ENCODE results near the gene MED22. TPM values are rescaled to one million over a fixed set of nuclear protein-coding genes. Genes with fewer than 3 reads are reported as not detected.
A peak's percentile ranks its signal among the peaks of the same experiment; 100 is the strongest.

The MED22 gene
- total RNA-seq, 1 donor, result 14.5 TPM

- TF ChIP-seq, protein P1, sequence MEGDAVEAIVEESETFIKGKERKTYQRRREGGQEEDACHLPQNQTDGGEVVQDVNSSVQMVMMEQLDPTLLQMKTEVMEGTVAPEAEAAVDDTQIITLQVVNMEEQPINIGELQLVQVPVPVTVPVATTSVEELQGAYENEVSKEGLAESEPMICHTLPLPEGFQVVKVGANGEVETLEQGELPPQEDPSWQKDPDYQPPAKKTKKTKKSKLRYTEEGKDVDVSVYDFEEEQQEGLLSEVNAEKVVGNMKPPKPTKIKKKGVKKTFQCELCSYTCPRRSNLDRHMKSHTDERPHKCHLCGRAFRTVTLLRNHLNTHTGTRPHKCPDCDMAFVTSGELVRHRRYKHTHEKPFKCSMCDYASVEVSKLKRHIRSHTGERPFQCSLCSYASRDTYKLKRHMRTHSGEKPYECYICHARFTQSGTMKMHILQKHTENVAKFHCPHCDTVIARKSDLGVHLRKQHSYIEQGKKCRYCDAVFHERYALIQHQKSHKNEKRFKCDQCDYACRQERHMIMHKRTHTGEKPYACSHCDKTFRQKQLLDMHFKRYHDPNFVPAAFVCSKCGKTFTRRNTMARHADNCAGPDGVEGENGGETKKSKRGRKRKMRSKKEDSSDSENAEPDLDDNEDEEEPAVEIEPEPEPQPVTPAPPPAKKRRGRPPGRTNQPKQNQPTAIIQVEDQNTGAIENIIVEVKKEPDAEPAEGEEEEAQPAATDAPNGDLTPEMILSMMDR (IDR thresholded peaks at IDR 0.05; ENCODE audit: extremely low read depth, low read depth, low read length), result no peak
- Histone ChIP-seq H3K4me1 (ENCODE audit: insufficient read depth, low read length) (peaks cover 52% of the 10 kb centered on the region), H4K20me1 (ENCODE audit: insufficient read depth, low read length) (peaks cover 44% of the 10 kb centered on the region), H3K27me3 (ENCODE audit: insufficient read depth, low read length) (no peaks in the 10 kb centered on the region), H3K4me3 (ENCODE audit: insufficient read depth, low read length) (no peak overlapping the region), H3K36me3 (ENCODE audit: insufficient read depth, low read length) (peaks cover 53% of the 10 kb centered on the region), H2AFZ (ENCODE audit: low read length) (no peak overlapping the region), H3K79me2 (ENCODE audit: insufficient read depth, low read length) (peaks cover 55% of the 10 kb centered on the region), H3K4me2 (ENCODE audit: insufficient read depth, low read length) (no peak overlapping the region), H3K9me3 (ENCODE audit: low read depth, low read length) (no peaks in the 10 kb centered on the region), H3K27ac (ENCODE audit: low read depth, low read length) (peak overlapping the region; percentile 73)
- peak; percentile 54 for DNase-seq (ENCODE audit: insufficient read length, low spot score, missing footprints)
These were observed 4.9 kb upstream of the MED22 start for GRCh38 chr9:133352635-133353340.

DNA sequence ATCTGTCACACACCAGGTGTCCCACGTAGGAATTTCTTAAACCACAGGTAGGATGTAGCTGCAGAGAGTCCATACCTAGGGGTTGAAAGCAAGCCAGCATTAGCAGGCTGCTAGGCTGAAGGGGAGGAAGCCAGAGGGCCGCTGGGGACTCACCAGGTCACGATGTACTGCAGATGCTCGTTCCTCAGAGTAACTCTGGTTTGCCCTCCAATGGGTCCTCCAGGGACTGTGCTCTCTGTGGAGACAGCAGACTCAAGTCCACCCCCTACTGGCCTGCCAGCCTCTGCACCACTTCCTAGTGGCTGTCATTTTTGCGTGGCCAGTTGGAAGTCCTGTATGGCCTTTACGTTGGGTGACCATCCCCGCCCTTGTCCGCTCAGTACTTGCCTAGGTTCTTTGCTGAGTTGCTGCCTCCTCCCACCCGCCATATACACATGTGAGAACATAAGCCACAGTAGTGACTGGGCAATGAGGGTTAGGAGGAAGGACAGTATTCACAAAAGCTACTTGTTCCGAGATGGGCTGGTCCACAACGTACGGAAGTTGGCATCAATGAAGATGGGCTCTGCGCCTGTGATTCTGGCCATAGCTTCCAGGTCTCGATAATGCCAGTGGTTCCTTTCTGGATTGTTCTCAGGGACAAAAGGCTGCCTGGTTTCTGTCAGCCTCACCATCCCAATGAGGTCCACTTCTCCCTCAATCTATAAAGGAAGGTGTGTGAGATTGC, 4.1 kb upstream of the MED22 start:
- Histone ChIP-seq H3K79me2 (ENCODE audit: insufficient read depth, low read length) (peaks cover 52% of the 10 kb centered on the region), H3K9me3 (ENCODE audit: low read depth, low read length) (no peaks in the 10 kb centered on the region), H3K4me1 (ENCODE audit: insufficient read depth, low read length) (peaks cover 47% of the 10 kb centered on the region), H3K4me3 (ENCODE audit: insufficient read depth, low read length) (no peak overlapping the region), H2AFZ (ENCODE audit: low read length) (no peak overlapping the region), H3K36me3 (ENCODE audit: insufficient read depth, low read length) (peaks cover 53% of the 10 kb centered on the region), H3K27ac (ENCODE audit: low read depth, low read length) (peak overlapping the region; percentile 73), H3K27me3 (ENCODE audit: insufficient read depth, low read length) (no peaks in the 10 kb centered on the region), H3K4me2 (ENCODE audit: insufficient read depth, low read length) (no peak overlapping the region), H4K20me1 (ENCODE audit: insufficient read depth, low read length) (peaks cover 39% of the 10 kb centered on the region)
- DNase-seq (ENCODE audit: insufficient read length, low spot score, missing footprints), result peak; percentile 92
- TF ChIP-seq, protein P1 (IDR thresholded peaks at IDR 0.05; ENCODE audit: extremely low read depth, low read depth, low read length), result peak; percentile 66

- Histone ChIP-seq H3K4me3 (ENCODE audit: insufficient read depth, low read length) (no peak overlapping the region), H3K36me3 (ENCODE audit: insufficient read depth, low read length) (peaks cover 53% of the 10 kb centered on the region), H3K4me1 (ENCODE audit: insufficient read depth, low read length) (peaks cover 46% of the 10 kb centered on the region), H3K27ac (ENCODE audit: low read depth, low read length) (peak overlapping the region; percentile 73), H3K9me3 (ENCODE audit: low read depth, low read length) (no peaks in the 10 kb centered on the region), H3K79me2 (ENCODE audit: insufficient read depth, low read length) (peaks cover 52% of the 10 kb centered on the region), H2AFZ (ENCODE audit: low read length) (no peak overlapping the region), H3K4me2 (ENCODE audit: insufficient read depth, low read length) (peak overlapping the region; percentile 29), H3K27me3 (ENCODE audit: insufficient read depth, low read length) (no peaks in the 10 kb centered on the region), H4K20me1 (ENCODE audit: insufficient read depth, low read length) (peaks cover 40% of the 10 kb centered on the region)
- peak; percentile 95 for DNase-seq (ENCODE audit: insufficient read length, low spot score, missing footprints)
- TF ChIP-seq, protein P1 (IDR thresholded peaks at IDR 0.05; ENCODE audit: extremely low read depth, low read depth, low read length), result no peak
These were observed 3.6 kb upstream of the MED22 start for GRCh38 chr9:133351526-133351907.

- Histone ChIP-seq H3K4me2 (ENCODE audit: insufficient read depth, low read length) (peak overlapping the region; percentile 100), H3K27ac (ENCODE audit: low read depth, low read length) (peak overlapping the region; percentile 86), H2AFZ (ENCODE audit: low read length) (no peak overlapping the region), H3K79me2 (ENCODE audit: insufficient read depth, low read length) (peaks cover 57% of the 10 kb centered on the region), H4K20me1 (ENCODE audit: insufficient read depth, low read length) (peaks cover 52% of the 10 kb centered on the region), H3K36me3 (ENCODE audit: insufficient read depth, low read length) (peaks cover 63% of the 10 kb centered on the region), H3K4me1 (ENCODE audit: insufficient read depth, low read length) (peaks cover 42% of the 10 kb centered on the region), H3K9me3 (ENCODE audit: low read depth, low read length) (no peaks in the 10 kb centered on the region), H3K27me3 (ENCODE audit: insufficient read depth, low read length) (no peaks in the 10 kb centered on the region), H3K4me3 (ENCODE audit: insufficient read depth, low read length) (peak overlapping the region; percentile 100)
- DNase-seq (ENCODE audit: insufficient read length, low spot score, missing footprints), result peak; percentile 77
- TF ChIP-seq, protein P1 (IDR thresholded peaks at IDR 0.05; ENCODE audit: extremely low read depth, low read depth, low read length), result no peak
These were observed 2.2 kb upstream of the MED22 start for GRCh38 chr9:133349965-133350616.
